PC-3 (cell line): Measurements from ENCODE around the gene CDH13.

Source experiments
- CTCF ChIP-seq: fragments of 300-600 bp; sonication (generic); conservative IDR thresholded peaks from 2 replicates; pipeline ENCODE4 v1.5.1; 2017; ENCODE audit warnings: antibody characterized with exemption, low read depth, mild to moderate bottlenecking, low read length
- EZH2 ChIP-seq: fragments of 300-600 bp; sonication (generic); IDR thresholded peaks from one replicate; pipeline ENCODE4 v1.6.1; 2017; ENCODE audit warnings: antibody characterized with exemption, mild to moderate bottlenecking, low read length; ENCODE audit not compliant: unreplicated experiment

DNA sequence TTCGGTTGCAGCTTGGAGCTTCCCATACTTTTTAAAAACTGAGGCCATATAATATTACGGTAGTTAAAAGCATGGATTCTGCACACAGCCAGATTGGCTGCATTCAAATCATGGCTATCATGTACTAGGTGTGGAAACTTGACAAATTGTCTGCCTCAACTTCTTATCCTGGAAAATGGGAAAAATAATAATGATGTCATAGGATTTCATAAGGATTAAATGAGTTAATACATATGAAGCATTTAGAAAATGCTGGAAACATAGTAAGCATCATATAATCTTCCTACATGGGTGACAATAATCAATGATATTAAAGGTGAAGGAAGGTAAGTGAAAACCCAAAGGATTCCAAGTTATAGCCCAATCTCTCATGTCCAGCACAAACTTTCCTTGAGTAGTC lies 592.5 kb downstream of the CDH13 start:
- no peak for TF ChIP-seq CTCF
- TF ChIP-seq EZH2: no peak
